VCaP (cell line): ENCODE data around the gene TAS2R1.

Source experiments
- H3K27ac ChIP-seq: fragments of 450-650 bp; 2 replicates; pipeline ENCODE4 v1.5.1; 2017
- CTCF ChIP-seq: fragments of 450-650 bp; conservative IDR thresholded peaks from 2 replicates; pipeline ENCODE4 v1.5.1; 2017; ENCODE audit warnings: mild to moderate bottlenecking, moderate library complexity

TAS2R1 gene

GRCh38 chr5:9655641-9656040, 25.5 kb upstream of the TAS2R1 start:
- no peak overlapping the region for H3K27ac ChIP-seq
- no peak for TF ChIP-seq CTCF

- no peak for TF ChIP-seq CTCF
- no peak overlapping the region for H3K27ac ChIP-seq
Observed at GRCh38 chr5:9654886-9655285, 24.7 kb upstream of the TAS2R1 start.

GRCh38 chr5:9653811-9654210, 23.7 kb upstream of the TAS2R1 start:
- TF ChIP-seq CTCF, result no peak
- H3K27ac ChIP-seq, result no peak overlapping the region

GRCh38 chr5:9653061-9653460, 22.9 kb upstream of the TAS2R1 start:
- H3K27ac ChIP-seq, result no peak overlapping the region
- TF ChIP-seq CTCF, result no peak

GRCh38 chr5:9652295-9652694, 22.1 kb upstream of the TAS2R1 start:
- no peak overlapping the region for H3K27ac ChIP-seq

GRCh38 chr5:9646843-9647242, 16.7 kb upstream of the TAS2R1 start:
- no peak for TF ChIP-seq CTCF
- H3K27ac ChIP-seq, result no peak overlapping the region

More at GRCh38 chr5:9652295-9652694, 22.1 kb upstream of the TAS2R1 start:
- TF ChIP-seq CTCF, result no peak

- TF ChIP-seq CTCF, result no peak
- no peak overlapping the region for H3K27ac ChIP-seq
Observed at GRCh38 chr5:9644630-9645029, 14.5 kb upstream of the TAS2R1 start.

GRCh38 chr5:9642621-9643020, 12.5 kb upstream of the TAS2R1 start:
- no peak overlapping the region for H3K27ac ChIP-seq
- no peak for TF ChIP-seq CTCF
